Upper lobe of right lung (tissue), 1 donor: ENCODE data around the gene FAM174C. TPM values are rescaled to one million over a fixed set of nuclear protein-coding genes. Genes with fewer than 3 reads are reported as not detected.

ENCODE experiments used
- ATAC-seq: fragments of 200-7000 bp; cut with Tn5 transposase; one replicate; pipeline ENCODE4 v1.9.1; 2020; ENCODE audit warnings: mild to moderate bottlenecking, moderate library complexity
- DNase-seq: peaks from one replicate; pipeline ENCODE4 v3.0.0-alpha.2; 2020
- H3K27ac ChIP-seq: fragments of 200-600 bp; one replicate; pipeline ENCODE4 v1.8.0; 2022
- H3K27me3 ChIP-seq: fragments of 200-600 bp; one replicate; pipeline ENCODE4 v1.8.0; 2022; ENCODE audit warnings: mild to moderate bottlenecking
- H3K36me3 ChIP-seq: fragments of 200-600 bp; one replicate; pipeline ENCODE4 v1.8.0; 2022
- H3K4me1 ChIP-seq: fragments of 200-600 bp; one replicate; pipeline ENCODE4 v1.8.0; 2022
- H3K4me3 ChIP-seq: fragments of 200-600 bp; one replicate; pipeline ENCODE4 v1.8.0; 2022; ENCODE audit warnings: mild to moderate bottlenecking
- H3K9me3 ChIP-seq: fragments of 200-600 bp; one replicate; pipeline ENCODE4 v1.8.0; 2022
- CTCF ChIP-seq: fragments of 200-600 bp; IDR thresholded peaks from one replicate; pipeline ENCODE4 v1.8.0; 2022; ENCODE audit warnings: antibody characterized with exemption
- intact Hi-C: fragments of 100-400 bp; cut with DNase I; formaldehyde crosslinking; loops from one replicate; pipeline ENCODE4 v1.11.0; 2022
- long read RNA-seq: library from polyadenylated mRNA; unstranded; transcript quantifications from one replicate; pipeline ENCODE4 v2.0.0, GENCODE V29; 2021
- total RNA-seq: library from RNA; stranded (reverse); fragmentation: NEBNext Ultra II Directional; extraction: Animal tissue kit (Norgen Biotek cat#: 25700); gene quantifications from one replicate; pipeline ENCODE4 v1.2.1, GENCODE V29; 2021
- donor health status: DM: no; HTN: yes; CAD: no; lungs with severe emphysema.

Gene FAM174C
- 41.4 TPM for total RNA-seq
- long read RNA-seq, transcript C19orf24-201 (3 exons, 983 nt), result major isoform, 17 of 29 reads
- long read RNA-seq, partial matches to known transcripts, result 0 of 29 reads
- long read RNA-seq, other reads (novel, unspliced or antisense), result 7 of 29 reads

DNA sequence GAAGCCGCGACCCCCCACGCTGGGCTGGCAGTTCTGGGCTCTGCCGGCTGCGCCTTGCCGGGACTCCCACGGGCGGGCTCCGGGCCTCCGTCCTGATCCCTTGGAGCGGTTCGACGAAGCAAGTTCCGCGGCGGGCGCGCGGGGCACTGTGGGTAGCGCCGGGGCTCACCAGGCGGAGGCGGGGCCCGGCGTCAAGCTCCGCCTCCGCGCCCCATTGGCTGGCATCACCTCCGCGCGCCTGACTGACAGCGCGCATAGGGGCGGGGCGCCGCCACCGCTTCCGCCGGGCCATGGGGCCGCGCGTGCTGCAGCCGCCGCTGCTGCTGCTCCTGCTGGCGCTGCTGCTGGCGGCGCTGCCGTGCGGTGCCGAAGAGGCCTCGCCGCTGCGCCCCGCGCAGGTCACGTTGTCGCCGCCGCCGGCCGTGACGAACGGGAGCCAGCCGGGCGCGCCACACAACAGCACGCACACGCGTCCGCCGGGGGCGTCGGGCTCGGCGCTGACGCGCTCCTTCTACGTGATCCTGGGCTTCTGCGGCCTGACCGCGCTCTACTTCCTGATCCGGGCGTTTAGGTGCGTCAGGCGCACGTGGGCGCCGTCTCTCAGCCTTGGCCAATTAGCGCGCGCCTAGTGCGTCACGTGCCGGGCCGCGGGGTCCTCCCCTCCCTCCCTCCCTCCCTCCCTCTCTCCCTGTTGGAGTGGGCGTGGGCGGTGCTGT is at the start of gene FAM174C:
Gene FAM174C, plus strand, starts transcription at position 271 of the 716 bp plus-strand sequence. Its CDS starts 20 bp downstream, at position 291.
- Histone ChIP-seq H3K4me3 (peak within 1 kb of the TSS; percentile 69), H3K36me3 (peaks cover 60% of the 10 kb centered on the region), H3K9me3 (no peaks in the 10 kb centered on the region), H3K27ac (peak within 1 kb of the TSS; percentile 94), H3K4me1 (peaks cover 55% of the 10 kb centered on the region), H3K27me3 (no peaks in the 10 kb centered on the region)
- ATAC-seq (peak; percentile 88), DNase-seq (peak; percentile 98)
- intact Hi-C loops, result no loop called here
- TF ChIP-seq CTCF, result no peak

DNA sequence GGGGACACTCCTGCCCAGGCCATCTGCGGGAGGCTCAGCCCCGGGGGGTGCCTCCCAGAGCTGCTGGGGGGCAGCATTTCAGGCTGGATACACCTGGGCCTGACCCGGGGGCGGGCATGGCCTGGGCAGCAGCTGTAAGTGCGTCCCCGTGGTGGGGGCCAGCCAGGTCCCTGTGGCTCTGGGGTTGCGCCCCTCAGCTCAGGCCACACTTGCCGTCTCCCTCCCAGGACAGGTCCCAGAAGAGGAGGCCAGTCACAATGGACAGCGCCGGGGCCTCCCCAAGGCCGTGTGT is 49.2 kb upstream of the FAM174C start:
- H3K4me1 ChIP-seq, result no peaks in the 10 kb centered on the region
- H3K9me3 ChIP-seq, result no peaks in the 10 kb centered on the region
- H3K27ac ChIP-seq, result no peak overlapping the region
- no peaks in the 10 kb centered on the region for H3K27me3 ChIP-seq
- no peak for TF ChIP-seq CTCF
- intact Hi-C loops, result no loop called here
- ATAC-seq (no peak), DNase-seq (no peak)
- peaks cover 59% of the 10 kb centered on the region for H3K36me3 ChIP-seq
- H3K4me3 ChIP-seq, result no peak overlapping the region

DNA sequence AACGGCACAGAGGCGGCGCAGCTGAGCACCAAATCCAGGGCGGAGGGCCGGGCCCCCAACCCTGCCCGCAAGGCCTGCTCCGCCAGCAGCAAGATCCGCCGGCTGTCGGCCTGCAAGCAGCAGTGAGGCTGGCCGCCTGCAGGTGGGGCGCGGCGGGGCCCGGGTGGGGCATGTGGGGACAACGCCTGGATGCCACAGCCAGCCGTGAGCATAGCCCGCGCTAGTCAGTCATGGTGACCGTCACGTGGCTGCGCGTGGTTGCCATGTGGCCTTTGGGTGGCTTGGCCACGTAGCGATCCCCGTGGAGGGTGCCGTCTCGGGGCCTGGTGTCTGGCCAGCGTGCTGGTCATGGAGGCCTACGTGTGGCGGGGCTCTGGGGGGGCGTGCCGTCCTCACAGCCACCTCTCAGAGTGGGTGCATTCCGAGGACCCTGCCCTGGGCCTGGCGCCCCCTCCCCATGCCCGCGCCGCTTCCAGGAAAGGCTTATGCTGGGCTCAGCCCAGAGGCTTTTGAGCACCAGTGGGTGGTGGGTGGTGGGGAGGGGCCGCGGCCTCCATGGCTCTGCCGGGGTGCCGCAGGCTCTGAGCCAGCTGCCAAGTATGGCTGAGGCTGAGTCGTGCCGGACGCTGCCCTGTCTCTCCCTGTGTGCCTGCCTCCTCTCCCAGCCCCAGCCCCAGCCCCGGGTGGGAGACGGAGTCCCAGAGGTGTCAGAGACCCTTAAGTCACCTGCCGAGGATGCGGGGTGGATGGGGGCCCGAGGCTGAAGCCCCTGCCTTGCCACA is 48.6 kb upstream of the FAM174C start:
- DNase-seq, result no peak
- Histone ChIP-seq H3K27me3 (no peaks in the 10 kb centered on the region), H3K4me3 (no peak overlapping the region), H3K9me3 (no peaks in the 10 kb centered on the region), H3K36me3 (peaks cover 53% of the 10 kb centered on the region), H3K27ac (no peak overlapping the region), H3K4me1 (no peaks in the 10 kb centered on the region)
- intact Hi-C loops, result no loop called here
- TF ChIP-seq CTCF, result no peak
- no peak for ATAC-seq

GRCh38 chr19:1227304-1228054 is 47.9 kb upstream of the FAM174C start:
- no peak overlapping the region for H3K27ac ChIP-seq
- ATAC-seq, result no peak
- H3K27me3 ChIP-seq, result no peaks in the 10 kb centered on the region

More at GRCh38 chr19:1227304-1228054, 47.9 kb upstream of the FAM174C start:
- H3K9me3 ChIP-seq, result no peaks in the 10 kb centered on the region
- peaks cover 7% of the 10 kb centered on the region for H3K4me1 ChIP-seq
- no peak for TF ChIP-seq CTCF
- H3K4me3 ChIP-seq, result no peak overlapping the region
- H3K36me3 ChIP-seq, result peaks cover 46% of the 10 kb centered on the region
- intact Hi-C loops, result no loop called here
- no peak for DNase-seq
